ENCODE measurements around the gene ELP2.
A peak's percentile ranks its signal among the peaks of the same experiment; 100 is the strongest.
"Not testable (repeated sequence)": the region's sequence is repeated elsewhere in the genome, so short reads cannot be mapped to it uniquely, and the experiment has no call there.

ELP2 gene

DNA sequence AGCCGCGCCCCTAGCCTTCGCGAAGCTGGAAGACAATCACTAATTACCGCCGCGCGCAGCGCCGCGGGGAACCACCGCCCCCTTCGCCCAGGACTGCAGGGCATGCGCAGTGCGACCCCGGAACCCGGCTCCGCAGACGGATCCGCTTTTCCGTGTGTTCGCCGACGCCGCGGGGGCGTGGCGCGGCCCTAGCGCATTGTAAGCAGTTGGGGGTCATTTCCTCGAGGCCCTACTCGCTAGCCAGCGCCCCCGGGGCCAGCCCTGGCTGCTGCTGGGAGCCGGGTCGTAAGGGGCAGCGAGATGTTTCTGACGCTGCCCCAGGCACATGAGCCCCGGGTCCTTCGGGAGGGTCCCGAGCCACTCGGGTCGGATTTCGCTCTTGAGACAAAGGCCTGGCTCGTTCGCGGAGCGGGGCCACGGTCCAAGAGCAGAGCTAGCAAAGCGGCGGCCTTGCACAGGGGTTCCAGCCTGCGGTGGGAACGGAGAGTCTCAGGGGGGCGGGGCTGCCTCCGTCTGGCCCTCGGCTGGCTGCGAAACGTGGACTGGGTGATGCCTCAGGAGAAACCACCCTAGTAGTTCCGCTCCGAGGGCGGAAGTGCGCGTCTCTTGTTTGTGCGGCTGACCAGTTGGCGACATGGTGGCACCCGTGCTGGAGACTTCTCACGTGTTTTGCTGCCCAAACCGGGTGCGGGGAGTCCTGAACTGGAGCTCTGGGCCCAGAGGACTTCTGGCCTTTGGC is at the start of gene ELP2, which contains the start of gene SLC39A6:
ELP2 (plus strand) TSS at position 600 of the 739 bp plus-strand sequence; CDS start at position 635, 35 bp downstream.
SLC39A6 (minus strand) TSS at position 41 of the 739 bp plus-strand sequence. CDS start 2,333 bp downstream, outside the sequence.
- peak; percentile 85 for DNase-seq

DNA sequence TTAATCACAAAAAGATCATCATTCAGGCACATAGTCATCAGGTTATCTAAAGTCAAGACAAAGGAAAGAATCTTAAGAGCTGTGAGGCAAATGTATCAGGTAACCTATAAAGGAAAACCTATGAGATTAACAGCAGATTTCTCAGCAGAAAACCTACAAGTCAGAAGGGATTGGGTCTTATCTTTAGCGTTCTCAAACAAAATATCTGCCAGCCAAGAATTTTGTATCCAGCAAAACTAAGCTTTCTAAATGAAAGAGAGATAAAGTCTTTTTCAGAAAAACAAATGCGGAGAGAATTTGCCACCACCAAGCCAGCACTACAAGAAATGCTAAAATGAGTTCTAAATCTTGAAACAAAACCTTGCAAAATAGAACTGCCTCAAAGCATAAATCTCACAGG is 48.6 kb upstream of the ELP2 start:
- DNase-seq = not testable (repeated sequence)

DNA sequence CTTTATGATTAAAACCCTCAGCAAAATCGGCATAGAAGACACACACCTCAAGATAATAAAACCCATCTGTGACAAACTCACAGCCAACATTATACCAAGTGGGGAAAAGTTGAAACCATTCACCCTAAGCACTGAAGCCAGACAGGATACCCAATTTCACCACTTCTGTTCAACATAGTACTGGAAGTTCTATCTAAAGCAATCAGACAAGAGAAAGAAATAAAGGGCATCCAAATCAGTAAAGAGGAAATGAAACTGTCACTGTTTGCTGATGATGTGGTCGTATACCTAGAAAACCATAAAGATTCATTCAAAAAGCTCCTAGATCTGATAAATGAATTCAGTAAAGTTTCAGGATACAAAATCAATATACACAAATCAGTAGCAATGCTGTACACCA is 46.0 kb upstream of the ELP2 start:
- no peak for DNase-seq

GRCh38 chr18:36085195-36085594 is 44.5 kb upstream of the ELP2 start:
- no peak for DNase-seq

- no peak for DNase-seq
Observed at GRCh38 chr18:36086186-36086585, 43.5 kb upstream of the ELP2 start.

DNA sequence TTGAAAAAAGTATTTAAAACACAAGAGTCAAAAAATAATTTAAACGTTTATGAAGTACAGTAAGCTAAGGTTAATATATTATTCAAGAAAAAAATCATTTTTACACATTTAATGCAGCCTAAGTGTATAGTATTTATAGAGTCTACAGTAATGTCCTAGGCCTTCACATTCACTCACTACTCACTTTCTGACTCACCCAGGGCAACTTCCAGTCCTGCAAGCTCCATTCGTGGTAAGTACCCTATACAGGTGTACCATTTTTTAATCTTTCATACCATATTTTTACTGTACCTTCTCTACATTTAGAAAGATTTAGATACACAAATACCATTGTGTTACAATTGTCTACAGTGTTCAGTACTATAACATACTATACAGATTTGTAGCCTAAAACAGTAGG is 41.4 kb upstream of the ELP2 start:
- DNase-seq = no peak

DNA sequence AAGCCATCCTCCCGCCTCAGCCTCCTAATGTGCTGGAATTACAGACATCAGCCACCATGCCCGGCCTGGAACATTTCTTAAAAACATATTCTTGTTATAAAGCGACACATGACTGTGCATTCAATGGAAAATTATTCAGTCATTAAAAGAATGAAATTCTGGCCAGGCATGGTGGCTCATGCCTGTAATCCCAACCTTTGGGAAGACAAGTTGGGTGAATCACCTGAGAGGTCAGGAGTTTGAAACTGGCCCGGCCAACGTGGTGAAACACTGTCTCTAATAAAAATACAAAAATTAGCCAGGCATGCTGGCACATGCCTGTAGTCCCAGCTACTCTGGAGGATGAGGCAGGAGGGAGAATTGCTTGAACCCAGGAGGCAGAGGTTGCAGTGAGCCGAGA is 40.7 kb upstream of the ELP2 start:
- DNase-seq = no peak

DNA sequence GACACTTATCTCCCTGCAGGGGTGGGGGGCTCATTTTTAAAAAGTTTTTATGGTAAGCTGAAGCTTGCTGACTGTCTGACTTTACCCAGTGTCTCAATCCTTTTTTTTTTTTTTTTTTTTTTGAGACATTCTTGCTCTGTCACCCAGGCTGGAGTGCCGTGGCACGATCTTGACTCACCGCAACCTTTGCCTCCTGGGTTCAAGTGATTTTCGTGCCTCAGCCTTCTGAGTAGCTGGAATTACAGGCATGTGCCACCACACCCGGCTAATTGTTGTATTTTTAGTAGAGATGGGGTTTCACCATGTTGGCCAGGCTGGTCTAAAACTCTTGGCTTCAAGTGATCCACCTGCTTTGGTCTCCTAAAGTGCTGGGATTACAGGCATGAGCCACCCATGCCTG is 37.6 kb upstream of the ELP2 start:
- not testable (repeated sequence) for DNase-seq

DNA sequence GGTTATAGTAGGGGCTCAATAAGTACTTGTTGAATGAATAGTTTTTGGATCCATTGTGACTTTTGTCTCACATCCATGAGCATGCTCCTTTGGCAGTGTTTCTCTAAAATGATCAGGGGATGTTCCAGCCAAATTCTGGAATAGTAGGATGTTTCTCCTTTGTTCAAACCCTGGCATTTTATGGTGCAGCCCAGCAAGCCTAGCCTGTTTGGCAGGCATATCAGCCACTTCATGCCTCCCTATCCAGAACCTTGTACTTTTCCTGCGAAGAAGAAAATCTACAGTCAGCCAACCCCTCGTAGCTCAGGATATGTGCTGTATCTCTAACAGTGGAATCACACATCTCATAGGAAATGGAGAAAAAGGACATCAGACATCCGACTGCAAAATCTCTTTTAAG is 35.3 kb upstream of the ELP2 start:
- no peak for DNase-seq

DNA sequence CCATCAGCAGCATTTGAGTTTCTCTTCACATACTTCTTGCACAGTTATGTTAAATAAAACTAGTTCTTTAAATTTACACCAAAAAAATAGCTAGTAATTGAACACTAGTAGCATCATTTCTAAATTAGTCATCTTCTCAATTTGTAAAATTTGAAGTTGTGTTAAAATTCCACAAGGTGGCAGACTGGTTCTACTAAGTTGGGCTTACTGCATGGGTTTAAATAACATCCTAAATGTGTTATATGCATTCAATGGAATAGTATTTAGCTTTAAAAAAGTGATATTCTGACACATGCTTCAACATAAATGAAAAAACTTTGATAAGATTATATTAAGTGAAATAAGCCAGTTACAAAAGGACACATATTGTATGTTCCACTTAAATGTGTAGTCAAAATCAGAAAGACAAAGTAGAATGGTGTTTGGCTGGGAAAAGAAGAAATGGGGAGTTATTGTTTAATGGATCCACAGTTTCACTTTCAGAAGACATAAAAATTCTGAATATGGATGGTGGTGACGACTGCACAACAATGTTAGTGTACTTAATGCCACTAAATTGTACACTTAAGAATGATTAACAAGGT is 33.7 kb upstream of the ELP2 start:
- no peak for DNase-seq

DNA sequence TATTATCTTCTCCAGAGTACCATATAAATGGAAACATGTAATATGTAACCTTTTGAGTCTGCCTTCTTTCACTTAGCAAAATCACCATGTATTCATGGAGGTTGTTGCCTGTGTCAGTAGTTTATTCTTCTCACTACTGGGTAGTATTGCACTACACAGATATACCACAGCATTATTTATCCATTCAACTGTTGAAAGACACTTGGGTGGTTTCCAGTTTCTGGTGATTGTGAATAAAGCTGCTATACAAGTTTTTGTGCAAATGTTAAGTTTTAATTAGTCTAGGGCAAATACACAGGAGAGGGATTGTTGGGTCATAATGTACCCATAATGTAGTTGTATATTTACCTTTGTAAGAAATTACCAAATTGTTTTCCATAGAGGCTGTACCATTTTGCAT is 32.7 kb upstream of the ELP2 start:
- no peak for DNase-seq

GRCh38 chr18:36099311-36099710 is 30.4 kb upstream of the ELP2 start:
- DNase-seq = no peak

- DNase-seq = no peak
Observed at GRCh38 chr18:36101943-36102342, 27.8 kb upstream of the ELP2 start.

DNA sequence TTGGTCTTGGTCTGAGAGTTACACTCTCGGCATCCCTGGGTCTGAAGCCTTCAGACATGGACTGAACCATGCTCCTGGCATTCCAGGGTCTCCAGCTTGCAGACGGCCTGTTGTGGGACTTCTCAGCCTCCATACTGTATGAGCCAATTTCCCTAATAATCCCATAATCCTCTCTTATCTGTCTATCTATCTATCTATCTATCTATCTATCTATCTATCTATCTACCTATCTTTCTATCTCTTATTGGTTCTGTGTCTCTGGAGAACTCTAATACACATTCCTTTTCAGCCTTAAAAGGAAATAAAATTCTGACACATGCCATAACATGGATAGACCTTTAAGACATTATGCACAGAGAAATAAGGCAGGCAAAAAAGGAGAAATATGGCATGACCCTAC is 24.9 kb upstream of the ELP2 start:
- DNase-seq = no peak

DNA sequence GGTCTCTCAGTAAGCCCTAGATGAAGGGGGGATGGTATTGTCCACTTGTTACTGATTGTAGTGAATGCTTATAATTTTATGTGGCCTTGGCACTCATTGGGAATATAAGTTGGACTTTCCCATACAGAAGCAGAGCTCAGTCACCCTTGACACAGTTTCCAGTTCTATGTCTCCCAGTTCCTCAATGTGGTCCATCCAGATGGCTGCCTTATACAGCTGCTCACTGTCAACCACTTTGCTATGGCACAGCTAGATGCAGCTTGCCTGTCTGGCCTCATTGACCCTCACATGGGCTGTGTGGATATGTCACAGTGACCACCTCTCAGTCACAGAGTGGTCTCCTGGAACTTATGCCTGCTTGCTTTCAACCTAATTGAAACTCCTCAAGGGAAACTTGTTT is 22.2 kb upstream of the ELP2 start:
- DNase-seq = no peak

- no peak for DNase-seq
Observed at GRCh38 chr18:36108196-36108595, 21.5 kb upstream of the ELP2 start.

DNA sequence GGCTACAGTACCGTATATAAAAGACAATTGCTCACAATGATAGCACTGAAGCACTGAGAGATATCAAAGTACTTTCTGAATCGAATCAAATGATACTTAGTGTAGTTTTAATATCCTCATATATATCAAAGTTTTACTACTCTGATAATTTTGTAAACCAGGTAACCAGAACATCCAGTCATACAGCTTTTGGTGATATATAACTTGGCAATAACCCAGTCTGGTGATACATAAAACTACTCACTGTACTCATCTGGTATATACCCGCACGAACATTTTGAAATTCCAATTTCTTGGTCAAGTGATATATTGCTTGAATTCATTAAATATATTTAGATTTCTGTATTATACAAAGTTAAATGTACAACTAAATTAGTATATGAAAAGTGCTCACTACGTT is 21.1 kb upstream of the ELP2 start:
- DNase-seq = no peak

DNA sequence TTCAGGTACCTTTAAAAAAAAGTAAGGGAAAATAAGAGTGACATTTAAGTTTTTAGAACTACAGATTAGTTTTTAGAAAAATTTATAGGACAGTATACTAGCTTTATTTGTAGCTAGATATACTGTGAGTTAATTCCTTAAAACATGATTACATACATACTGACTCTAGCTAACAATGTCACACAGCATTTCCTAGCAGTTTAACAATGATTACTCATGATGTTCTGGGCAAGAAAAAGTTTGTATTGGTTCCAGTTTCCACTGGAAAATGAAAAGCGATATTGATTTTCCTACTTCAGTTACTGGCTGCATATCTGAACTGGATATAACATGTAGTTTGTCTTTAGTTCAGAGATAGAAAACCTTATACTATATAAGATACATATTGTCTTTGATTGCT is 20.0 kb upstream of the ELP2 start:
- DNase-seq = no peak

GRCh38 chr18:36112302-36112701 is 17.4 kb upstream of the ELP2 start:
- no peak for DNase-seq

DNA sequence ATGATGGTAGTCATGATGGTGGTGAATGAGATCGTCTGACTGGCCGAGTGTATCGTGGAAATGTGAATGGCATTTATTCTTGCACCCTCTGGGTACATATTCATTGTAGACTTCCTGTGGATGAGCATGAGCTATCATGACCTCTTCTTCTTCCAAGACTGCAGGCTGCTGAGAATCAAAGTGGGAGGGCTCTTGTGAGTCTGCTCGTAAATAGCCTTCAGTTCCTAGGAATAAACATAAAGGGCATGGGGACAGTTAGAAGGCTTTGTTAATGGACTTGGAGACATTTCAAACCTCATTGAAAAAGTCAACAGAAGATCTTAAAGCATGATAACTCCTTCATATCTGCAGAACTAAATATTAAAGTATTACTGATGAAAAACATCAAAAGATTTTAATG is 15.4 kb upstream of the ELP2 start:
- DNase-seq = no peak

- DNase-seq = no peak
Observed at GRCh38 chr18:36114738-36115137, 15.0 kb upstream of the ELP2 start.

DNA sequence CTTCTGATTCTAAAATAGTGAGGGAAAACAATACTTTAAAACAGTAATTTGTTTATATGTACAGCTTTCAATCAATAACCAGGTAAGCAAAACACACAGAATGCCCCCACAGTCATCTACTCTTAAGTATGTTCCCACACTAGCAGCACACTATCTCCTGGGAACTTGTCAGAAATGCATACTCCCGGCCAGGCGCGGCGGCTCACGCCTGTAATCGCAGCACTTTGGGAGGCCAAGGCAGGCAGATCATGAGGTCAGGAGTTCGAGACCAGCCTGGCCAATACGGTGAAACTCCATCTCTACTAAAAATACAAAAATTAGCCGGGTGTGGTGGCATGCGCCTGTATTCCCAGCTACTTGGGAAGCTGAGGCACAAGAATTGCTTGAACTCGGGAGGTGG is 12.9 kb upstream of the ELP2 start:
- DNase-seq = not testable (repeated sequence)

DNA sequence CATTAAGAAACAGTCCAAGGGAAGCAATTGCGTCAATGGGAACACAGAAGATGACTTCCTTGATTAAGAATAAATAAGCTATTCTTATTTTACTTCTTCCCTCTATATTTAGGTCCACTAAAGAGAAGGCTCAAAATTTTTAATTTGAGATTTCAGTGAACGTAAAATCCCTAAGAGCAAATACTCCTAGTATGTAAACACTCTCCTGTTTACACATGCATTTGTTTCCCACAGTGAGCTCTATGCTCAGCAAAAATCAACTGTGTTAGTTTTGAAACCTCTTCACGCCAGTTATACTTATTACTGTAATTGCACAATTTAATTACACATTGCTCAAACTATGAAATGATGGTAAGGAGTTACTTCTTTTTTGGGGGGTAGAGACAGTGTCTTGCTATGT is 9.4 kb upstream of the ELP2 start:
- no peak for DNase-seq

GRCh38 chr18:36124841-36125240 is 4.9 kb upstream of the ELP2 start:
- DNase-seq = no peak

GRCh38 chr18:36126668-36127067 is 3.0 kb upstream of the ELP2 start:
- no peak for DNase-seq

Measured in 8988T (cell line).